Activated naive CD4-positive, alpha-beta T cell treated with anti-CD3 and anti-CD28 coated beads, Interleukin-2, amount 50 U/mL, for 16 hours (primary cell): ENCODE results near the gene PXMP4.

Experiments
- DNase-seq: peaks from one replicate; pipeline ENCODE4 v3.0.0-alpha.2; 2020

The PXMP4 gene

DNA sequence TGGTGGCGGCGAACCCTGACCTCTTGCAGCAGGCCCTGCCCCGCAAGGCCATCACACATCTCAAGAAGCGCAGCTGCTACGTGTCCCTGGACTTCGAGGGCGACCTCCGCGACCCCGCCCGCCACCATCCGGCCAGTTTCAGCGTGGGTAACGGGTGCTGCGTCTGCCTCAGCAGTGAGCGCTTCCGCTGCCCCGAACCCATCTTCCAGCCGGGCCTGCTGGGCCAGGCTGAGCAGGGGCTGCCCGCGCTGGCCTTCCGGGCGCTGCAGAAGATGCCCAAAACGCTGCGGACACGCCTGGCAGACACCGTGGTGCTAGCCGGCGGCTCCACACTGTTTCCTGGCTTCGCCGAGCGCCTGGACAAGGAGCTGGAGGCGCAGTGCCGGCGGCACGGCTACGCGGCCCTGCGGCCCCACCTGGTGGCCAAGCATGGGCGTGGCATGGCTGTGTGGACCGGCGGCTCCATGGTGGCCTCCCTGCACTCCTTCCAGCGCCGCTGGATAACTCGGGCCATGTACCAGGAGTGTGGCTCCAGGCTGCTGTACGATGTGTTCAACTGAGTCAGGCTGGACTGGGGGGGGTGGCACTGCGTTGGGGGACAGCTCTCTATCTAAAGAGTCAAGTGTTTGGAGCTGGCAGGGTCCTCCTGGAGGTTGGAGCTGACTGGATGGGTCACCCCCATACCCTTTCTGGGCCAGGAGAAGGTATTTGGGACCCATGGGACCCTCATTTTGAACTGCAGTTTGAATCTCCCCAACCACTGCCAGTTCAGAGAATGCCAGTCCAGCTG lies 52.2 kb downstream of the PXMP4 start:
- peak; percentile 79 for DNase-seq

DNA sequence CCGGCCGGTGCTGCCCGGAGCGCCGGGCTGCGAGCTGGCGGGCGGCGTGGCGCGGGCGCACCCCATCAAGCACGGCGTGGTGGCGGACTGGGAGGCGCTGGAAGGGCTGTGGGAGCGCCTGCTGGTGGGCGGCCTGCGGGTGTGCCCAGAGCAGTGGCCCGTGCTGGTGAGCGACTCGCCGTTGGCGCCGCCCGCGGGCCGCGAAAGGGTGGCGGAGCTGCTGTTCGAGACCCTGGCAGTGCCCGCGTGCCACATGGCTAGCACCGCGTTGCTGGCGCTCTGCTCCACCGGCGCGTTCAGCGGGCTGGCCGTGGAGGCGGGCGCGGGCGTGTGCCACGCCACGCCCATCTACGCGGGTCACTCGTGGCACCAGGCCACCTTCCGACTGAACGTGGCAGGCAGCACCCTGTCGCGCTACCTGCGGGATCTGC lies 52.9 kb downstream of the PXMP4 start:
- peak; percentile 58 for DNase-seq

DNA sequence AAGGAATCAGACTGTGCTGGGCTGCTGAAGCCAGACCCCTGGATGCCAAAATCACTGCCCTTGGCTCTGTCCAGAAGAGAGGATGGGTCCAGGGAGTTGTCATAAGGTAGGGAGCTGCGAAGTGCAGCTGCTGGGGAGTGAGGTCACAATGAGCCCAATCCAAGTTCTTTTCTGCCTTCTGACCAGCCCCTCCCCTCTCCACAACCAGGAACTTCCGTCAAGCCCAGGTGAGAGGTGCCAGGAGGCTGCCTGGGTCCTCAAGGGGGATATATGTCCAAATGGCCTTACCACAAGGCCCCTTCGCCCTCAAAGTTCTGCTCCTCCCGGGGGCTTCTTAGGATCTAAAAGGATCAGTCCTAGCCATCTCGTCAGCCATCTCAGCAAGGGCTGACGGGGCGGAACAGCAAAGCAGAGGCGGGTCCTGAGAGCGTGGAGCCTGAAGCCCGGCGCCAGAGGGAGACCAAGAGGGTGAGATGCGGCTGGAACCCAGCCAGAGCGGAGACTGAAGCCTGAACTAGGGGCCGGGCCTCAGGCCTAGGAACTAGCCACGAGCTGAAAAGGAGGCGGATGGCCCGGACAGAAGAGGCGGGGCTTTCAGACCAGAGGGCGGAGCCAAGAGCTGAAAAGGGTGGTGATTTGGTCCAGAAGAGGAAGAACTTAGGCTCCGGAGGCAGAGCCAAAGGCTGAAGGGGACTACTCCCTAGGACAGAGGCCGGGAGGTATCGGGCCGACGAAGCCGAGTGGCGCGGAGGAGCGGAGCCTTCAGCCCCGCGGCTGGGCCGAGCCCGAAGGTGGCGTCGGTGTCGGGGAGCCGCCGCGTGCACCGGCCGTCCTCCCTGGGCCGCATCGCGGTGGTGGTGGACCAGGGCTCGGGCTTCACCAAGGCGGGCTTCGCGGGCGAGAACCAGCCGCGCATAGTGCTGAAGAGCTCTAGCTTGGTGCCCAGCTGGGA lies 53.5 kb downstream of the PXMP4 start, which contains the start of gene ACTL10:
TSS of gene ACTL10 (plus strand) at position 651 of the 952 bp plus-strand sequence. CDS start 555 bp downstream, outside the sequence.
- peak; percentile 78 for DNase-seq

DNA sequence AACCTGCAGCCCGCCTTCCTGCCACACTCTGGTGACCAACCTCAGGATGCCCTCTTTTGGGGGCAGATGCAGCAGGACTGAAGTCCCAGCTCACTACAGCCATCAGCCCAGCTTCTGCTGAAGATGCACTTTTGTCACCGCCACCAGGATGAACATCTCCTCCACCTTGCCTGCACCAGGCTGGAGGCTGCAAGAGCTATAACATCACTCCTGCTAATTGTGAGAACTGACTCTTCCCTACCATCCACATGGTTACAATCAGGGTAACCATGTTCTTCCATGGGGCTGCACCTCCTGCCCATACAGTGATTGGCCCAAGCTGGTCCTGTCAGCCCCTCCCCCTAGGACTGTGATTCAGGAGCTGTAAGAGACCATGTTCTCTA lies 55.4 kb downstream of the PXMP4 start:
- no peak for DNase-seq

DNA sequence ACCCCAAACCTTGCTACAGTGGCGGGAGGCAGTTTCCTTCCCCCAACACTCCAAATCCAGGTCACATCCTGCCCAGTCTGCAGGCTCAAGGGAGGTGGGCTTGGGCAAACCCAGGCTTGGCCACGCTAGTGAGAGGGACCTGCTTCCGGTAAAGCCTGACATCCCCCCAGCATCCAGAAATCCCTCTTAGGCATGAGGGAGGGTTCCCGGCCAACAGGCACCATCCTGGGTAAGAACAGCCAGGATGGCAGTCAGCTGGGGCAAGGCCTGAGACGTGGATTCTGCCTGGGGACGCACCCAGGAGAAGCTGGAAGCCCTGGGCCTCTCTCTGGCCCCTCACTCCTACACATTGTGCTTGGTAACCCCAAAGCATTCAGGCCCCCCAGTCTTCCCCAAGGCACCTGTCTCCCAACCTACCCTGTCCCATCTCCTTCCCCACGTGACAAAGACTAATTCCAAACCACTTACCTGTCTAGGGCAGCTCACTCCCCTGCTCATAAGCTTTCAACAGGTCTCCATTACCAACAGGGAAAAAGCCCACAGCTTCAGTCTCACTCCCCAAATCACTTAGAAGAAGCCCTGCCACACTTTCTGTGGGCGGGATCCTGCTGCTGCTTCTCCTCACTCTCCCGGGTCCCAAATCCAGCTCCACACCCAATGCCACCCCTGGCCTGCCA lies 55.9 kb downstream of the PXMP4 start:
- DNase-seq, result no peak

DNA sequence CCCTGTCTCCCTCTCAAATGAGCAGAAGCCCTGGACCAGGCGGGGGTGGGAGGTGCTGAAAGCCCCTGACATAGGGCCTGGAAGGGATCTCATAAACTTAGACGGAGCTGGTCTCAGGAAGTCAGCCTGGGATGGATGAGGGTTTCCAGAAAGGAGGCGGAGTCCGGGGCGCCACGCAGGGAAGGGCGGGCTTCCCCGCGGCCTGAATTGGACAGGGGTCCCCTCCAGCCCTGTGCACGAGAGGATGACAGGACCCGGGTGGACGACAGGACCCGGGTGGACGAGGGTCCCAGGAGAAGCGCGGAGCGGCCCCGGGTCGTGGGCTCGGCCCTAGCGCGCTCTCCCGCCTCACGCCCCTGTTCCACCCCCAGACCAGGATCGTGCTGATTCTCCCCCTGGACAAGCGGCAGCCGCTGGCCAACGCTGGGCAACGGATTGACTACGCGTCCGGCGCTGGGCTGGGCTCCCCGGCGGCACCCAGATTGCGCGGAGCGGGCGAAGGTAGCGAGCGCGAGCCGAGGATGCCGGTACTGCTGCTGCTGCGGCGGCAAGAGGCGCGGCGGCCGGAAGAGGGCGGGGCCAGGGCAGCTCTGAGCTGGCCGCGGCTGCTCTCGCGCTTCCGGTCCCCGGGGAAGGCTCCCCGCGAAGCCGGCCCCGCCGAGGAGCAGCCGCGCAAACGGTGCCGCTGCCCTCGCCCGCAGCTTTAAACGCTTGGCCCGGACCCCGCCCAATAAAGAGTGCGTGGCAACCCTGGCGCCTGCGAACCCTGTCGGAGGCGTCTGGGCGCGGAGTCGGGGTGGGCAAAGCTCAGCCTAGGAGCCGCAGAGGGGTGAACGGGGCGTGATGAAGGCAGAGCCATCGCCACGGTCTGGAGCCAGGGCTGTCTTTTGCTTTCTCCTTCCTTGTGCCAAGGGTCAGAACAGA lies 56.7 kb downstream of the PXMP4 start:
- DNase-seq, result peak; percentile 88

DNA sequence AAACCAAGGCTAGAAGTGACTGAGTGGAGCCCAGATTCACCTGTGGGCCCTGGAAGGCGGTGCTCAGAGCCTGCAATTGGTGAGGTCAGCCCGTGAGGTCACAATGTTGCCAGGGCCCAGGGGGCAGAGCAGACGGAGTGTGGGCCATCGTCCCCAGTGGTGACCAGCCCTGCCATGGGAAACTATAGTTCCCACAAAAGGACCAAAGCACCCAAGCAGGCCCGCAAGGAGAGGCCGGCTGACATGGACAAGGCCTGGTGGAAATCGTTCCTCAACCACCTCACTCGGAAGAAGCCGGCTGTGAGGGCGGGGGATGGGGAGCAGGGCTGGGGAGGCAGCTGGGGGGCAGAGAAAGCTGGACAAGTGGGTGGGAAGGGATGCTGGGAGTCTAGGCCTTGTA lies 57.9 kb downstream of the PXMP4 start, which contains the start of gene C20orf144:
TSS of gene C20orf144 (plus strand) at position 156 of the 400 bp plus-strand sequence. CDS start at position 175, 19 bp downstream.
- DNase-seq, result no peak

DNA sequence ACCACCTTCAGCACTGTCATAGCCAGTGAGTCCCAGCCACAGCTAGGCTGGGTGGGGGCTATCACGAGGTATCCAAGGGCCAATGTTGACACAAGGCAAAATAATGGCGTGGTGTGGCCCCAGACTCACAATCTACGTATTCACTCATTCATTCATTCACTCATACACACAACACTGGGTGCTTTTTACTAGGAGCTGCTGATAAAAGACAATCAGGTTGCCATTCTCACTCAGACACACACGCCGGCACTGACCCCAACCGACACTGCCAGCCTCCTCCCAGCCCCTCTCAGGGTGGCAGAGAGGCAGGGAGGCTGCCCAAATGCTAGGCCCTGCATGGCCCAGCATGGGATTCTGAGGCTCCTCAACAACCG lies 59.4 kb downstream of the PXMP4 start:
- DNase-seq, result no peak

DNA sequence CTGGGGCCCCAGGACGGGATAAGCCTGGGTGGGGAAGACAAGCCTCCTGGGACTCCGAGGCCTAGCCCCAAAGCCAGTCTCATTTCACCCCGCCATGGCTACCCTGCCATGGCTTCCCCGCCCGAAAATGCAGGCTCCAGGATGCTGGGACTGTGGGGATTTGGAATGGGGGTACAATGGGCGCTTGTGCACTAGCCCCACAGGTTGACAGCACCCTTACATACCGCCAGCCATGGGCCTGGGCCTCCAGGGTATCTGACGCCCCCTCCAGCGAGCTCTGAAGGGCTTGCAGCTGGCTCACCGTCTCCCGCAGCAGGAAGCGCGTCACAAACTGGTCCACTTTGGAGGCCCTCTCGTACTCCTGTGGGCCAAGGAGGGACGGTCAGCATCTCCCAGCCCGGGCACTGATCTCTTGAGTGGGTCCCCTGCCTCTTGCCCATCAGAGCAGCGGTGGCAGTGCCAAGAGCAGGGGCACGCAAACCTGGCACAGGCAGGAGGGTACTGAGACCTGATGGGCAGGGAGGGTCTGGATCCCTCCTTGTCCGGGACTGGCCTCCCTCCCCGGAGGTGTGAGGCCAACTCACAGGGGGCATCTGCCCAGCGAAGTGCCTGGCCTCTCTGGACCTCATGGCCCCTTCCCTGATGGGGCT lies 60.0 kb downstream of the PXMP4 start:
- no peak for DNase-seq

DNA sequence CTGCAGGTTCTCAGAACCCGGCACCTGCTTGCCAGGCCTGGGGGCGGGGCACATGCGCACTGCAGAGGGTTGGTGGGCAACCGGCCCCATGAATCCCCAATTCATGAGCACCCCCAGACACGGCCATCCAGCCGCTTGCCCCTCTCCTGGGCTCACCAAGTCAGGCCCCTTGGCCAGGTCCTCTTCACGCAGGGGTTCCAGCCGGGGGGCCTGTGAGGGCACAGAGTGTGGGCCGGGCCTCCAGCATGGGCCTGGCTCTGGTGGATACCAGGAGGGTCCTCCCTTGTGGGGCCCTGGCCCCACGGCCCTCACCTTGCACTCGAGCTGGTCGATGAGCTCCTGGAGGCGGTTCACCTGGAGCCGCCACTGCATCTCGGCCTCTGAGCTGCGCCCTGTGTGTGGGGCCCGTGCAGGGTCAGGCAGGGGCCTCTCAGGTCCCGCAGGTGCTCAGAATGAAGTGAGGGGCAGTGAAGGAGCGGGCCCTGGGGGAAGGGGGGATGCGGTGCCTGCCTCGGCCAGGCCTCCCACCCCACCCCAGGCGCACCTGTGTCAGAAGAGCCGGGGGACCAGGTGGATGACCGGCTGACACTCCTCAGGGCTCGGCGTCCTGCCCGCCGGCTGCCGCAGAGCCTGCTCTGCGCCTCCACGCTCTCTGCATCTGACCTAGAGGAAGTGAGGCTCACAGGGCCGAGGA lies 60.6 kb downstream of the PXMP4 start:
- no peak for DNase-seq

DNA sequence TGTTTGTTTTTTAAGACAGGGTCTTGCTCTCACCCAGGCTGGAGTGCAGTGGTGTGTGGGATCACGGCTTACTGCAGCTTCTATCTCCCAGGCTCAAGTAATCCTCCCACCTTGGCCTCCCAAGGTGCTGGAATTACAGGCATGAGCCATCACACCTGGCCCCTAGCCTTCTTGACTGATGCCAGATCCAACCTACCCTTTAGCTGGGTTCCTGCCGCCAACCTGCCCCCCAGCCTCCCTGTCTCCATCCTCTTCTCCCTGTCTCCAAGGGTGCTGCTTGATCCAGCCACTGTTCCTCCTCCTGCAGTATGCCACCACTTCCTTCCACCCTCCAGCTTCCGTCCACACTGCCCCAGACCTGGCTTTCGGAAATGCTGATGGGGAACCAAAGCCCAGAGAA lies 61.2 kb downstream of the PXMP4 start:
- no peak for DNase-seq

DNA sequence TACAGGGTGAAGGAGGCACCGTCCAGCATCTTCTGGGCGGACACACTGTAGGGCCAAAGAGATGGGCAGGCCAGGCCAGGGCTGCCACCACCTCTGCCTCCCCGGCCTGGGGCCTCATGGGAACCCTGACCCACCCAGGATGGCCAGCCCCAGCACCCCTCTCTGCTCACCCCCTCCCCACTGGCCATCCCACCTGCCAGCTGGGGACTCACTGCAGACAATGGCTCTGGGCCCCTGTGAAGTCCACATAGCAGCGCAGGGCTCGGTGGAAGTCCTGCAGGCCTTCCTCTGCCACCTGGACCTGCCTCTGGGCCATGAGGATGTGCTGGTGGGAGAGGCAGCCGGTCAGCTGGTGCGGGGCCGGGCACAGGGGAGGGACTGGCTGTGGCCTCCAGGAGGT lies 61.6 kb downstream of the PXMP4 start:
- no peak for DNase-seq

DNA sequence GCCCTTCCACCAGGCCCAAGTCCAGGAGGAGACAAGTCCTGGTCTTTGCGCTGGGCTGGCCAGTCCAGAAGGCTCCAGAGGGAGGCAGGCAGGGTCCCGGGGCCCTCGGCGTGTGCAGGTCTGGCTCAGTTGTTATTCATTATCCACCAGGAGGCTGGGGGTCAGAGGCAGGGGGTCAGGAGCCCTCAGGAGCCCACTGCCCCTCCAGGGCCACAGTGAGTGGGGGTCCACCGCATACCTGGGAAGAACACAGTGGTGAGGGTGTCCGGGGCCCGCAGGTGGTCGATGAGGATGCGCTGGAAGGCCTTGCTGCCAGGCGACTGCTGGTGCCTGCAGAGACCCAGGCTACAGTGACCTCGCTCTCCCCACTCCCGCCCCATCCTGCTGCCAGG lies 62.4 kb downstream of the PXMP4 start:
- no peak for DNase-seq

DNA sequence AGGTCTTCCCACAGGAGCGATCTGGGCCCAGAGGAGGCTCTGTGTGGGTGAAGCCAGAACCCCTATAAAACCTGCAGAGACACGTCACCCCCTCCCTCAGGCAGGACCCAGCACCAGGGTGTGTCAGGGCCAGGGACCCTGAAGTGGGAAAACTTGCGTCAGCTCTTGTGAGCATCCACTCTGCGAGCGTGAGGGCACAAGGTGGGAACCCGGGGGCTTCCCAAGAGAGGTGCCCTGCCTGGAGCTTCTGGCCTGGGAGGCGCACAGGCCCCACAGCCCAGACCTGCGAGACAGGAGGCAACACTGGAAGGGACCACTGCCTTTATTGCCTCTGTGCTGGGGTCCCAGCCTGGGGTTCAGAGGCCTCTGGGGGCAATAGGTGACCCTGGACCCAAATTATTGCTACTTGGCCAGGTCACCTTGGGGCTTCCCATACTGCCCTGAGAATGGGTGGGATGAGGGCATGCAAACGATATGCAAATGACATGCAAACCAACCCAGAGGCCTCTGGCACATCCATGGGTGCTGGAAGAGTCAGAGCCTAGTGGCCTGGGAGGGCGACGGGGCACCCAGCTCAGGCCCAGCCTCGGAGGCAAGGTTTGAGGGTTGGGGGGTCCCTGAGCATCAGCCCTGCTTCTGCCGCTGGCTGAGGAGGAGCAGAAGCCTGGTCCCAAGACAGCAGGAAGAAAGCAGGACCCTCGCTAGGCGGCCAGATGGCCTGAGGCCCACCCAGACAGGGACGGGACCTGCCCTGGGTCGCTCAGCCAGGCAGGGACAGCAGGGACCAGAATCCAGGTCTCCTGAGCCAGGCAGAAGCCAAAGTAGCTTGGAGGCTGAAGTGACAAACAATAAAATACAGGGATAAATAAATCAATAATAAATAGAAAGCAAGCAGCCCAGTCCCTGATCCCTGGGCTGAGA lies 63.1 kb downstream of the PXMP4 start:
- no peak for DNase-seq

DNA sequence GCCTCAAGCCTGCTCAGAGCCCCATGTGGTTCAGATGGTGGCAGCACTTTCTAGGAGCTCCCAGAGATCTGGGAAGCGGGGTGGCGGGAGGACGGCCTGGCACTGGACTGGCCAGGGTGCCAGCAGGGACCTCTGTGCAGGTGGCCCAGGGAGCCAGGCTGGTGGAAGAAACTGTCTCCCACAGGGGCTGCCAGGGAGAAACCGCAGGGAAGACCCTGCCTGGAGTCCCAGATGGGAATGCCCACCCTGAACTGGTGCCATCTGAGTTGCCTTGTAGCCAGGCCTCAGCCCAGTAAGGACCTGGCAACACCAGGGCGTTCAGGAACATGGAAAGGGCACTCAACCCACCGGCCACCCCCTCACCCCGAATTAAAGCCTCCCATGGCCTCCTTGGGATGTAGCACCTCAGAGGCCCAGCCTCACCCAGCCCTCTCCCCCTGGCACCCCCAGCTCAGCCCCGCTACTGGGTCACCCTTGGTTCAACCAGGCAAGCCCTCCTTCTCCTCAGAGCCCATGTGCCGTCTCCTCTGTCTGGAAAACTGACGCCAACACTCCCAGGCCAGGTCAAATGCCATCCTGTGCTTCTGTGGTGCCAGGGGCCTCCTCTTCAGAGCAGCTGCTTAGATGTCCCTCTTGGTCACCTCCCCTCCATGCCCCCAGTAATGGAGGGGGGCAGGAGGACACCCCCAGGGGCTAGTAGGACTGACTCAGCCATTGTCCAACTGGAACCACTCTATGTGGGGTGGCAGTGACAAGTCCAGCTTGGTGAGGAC lies 63.9 kb downstream of the PXMP4 start:
- DNase-seq, result no peak

DNA sequence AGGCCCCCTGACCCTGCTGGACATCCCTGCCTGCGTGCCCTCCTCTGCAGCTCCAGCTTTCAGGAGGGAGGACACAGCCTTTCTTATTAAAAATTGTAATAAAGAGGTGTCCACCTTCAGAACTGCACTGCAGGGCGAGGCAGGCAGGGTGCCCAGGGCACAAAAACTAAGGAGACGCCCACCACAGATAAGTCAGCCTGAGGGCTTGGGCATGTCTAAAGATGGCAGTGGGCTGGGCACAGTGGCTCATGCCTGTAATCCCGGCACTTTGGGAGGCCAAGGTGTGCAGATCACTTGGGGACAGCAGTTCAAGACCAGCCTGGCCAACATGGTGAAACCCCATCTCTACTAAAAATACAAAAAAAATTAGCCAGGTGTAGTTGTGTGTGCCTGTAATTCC lies 64.9 kb downstream of the PXMP4 start:
- DNase-seq, result peak; percentile 4

DNA sequence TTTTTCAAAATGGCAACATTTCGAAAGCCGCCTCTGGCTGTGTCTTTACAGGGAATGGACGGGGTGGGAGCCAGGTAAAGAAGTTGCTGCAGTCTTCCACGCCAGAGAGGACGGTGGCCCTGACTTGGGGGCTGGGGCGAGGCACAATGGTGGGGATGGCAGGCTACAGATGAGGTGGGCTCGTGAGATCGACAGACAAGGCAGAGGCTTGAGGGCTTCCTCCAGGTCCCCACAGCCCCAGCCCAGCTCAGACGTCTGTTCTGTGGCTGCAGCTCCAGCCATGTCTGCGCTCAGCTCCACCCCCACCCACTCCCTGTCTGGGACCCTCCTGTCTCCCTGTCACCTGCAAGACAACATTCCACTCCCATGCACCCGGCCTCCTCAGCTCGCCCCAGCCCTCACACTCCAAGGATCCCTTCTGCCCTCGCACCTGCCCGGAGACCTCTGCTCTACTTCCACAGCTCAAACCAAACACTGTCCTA lies 65.4 kb downstream of the PXMP4 start:
- peak; percentile 6 for DNase-seq

DNA sequence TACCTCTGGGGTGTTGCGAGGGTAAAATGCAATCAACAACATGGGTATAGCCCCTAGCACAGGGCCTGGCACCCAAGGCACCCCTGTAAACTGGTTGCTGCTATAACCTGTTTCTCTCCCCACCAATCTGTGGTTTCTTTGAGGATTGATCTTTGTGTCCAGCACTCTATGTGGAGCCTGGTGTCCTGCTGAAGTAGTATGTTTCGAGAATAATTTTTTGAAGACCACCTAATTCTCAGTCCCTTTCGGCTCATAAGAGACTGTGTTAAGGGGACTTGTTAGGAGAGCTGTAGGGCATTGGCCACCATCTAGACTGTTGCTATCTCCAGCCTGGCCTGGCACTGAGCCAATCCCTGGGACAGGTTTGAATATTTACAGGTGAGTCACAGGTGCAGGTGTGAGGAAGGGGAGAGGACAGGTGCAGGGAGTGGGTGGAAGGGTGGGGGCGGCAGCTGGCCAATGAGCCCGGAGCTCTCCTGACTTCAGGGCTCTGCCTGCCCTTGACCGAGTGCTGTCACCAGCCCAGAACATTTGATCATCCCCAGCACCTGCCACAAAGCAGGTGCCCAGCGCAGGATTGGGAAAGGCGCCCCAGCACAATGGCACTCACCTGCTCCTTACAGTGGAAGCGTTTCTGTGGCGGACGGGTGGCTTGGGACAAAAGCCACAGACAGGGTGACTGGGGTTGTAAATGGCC lies 66.1 kb downstream of the PXMP4 start:
- peak; percentile 6 for DNase-seq
